Small intestine (tissue), 7 donors: Measurements from ENCODE around the gene VENTX. TPM values are rescaled to one million over a fixed set of nuclear protein-coding genes. Genes with fewer than 3 reads are reported as not detected.
"Not testable (repeated sequence)": the region's sequence is repeated elsewhere in the genome, so short reads cannot be mapped to it uniquely, and the experiment has no call there.

Experiments
- DNase-seq, 2 donors: peaks; one replicate each; pipeline versions ENCODE4 v3.0.0 to v3.0.0-alpha.2; 2013
- FAIRE-seq: peaks from 2 replicates; lab custom pipeline; 2012; peaks lifted over from hg19 to GRCh38; lab: Jason Lieb, UNC
- H3K27ac ChIP-seq, 3 donors: one replicate each; pipeline ENCODE4 v1.5.1; 2013; ENCODE audit warnings: low read length in 2 of 3, mild to moderate bottlenecking in 2 of 3, control low read depth in 1 of 3, inconsistent platforms in 1 of 3, low read depth in 1 of 3, moderate library complexity in 1 of 3
- H3K27me3 ChIP-seq, 3 donors: one replicate each; pipeline ENCODE4 v1.6.1; 2013; ENCODE audit warnings: low read length in 3 of 3, inconsistent platforms in 1 of 3; ENCODE audit not compliant: control insufficient read depth in 3 of 3, insufficient read depth in 3 of 3
- H3K36me3 ChIP-seq, 3 donors: one replicate each; pipeline ENCODE4 v1.6.1; 2013; ENCODE audit warnings: low read length in 3 of 3, inconsistent platforms in 1 of 3, low read depth in 1 of 3, mild to moderate bottlenecking in 1 of 3, moderate library complexity in 1 of 3; ENCODE audit not compliant: control insufficient read depth in 3 of 3, insufficient read depth in 2 of 3
- H3K4me1 ChIP-seq, 3 donors: one replicate each; pipeline ENCODE4 v1.6.1; 2013; ENCODE audit warnings: low read length in 2 of 3, inconsistent platforms in 1 of 3, low read depth in 1 of 3, mild to moderate bottlenecking in 1 of 3, moderate library complexity in 1 of 3; ENCODE audit not compliant: control insufficient read depth in 3 of 3, insufficient read depth in 2 of 3
- H3K4me3 ChIP-seq, 3 donors: one replicate each; pipeline ENCODE4 v1.5.1; 2013; ENCODE audit warnings: low read length in 3 of 3, control low read depth in 1 of 3, inconsistent platforms in 1 of 3, low read depth in 1 of 3, mild to moderate bottlenecking in 1 of 3, moderate library complexity in 1 of 3
- H3K9me3 ChIP-seq, 2 donors: one replicate each; pipeline ENCODE4 v1.6.1; 2013; ENCODE audit warnings: low read depth in 1 of 2, low read length in 1 of 2; ENCODE audit not compliant: control insufficient read depth in 2 of 2, insufficient read depth in 1 of 2
- WGBS, 3 donors: extraction: QIAGEN DNeasy Blood & Tissue Kit; methylation state at CpG; one replicate each; pipeline ENCODE4 v1.1.7; 2013; 5-methylcytosine and 5-hydroxymethylcytosine counted together
- polyA plus RNA-seq, 4 donors: library from polyadenylated mRNA; stranded (reverse) in 3 of 4; unstranded in 1 of 4; fragments of 200-250 nt in 3 of 4; fragments of 120-200 nt in 1 of 4; gene quantifications; one replicate each; pipeline versions ENCODE4 v1.2.1 to v1.2.3, GENCODE V29; 2013
- donor health status: healthy with polysubstance abuse.
- donor health status: control.
- donor health status: control.
- donor health status: Bipolar disorder and iron deficiency.
- donor health status: healthy.

Gene VENTX
- polyA plus RNA-seq, 4 donors, result 0.19 to 0.30 TPM; not detected in 2

DNA sequence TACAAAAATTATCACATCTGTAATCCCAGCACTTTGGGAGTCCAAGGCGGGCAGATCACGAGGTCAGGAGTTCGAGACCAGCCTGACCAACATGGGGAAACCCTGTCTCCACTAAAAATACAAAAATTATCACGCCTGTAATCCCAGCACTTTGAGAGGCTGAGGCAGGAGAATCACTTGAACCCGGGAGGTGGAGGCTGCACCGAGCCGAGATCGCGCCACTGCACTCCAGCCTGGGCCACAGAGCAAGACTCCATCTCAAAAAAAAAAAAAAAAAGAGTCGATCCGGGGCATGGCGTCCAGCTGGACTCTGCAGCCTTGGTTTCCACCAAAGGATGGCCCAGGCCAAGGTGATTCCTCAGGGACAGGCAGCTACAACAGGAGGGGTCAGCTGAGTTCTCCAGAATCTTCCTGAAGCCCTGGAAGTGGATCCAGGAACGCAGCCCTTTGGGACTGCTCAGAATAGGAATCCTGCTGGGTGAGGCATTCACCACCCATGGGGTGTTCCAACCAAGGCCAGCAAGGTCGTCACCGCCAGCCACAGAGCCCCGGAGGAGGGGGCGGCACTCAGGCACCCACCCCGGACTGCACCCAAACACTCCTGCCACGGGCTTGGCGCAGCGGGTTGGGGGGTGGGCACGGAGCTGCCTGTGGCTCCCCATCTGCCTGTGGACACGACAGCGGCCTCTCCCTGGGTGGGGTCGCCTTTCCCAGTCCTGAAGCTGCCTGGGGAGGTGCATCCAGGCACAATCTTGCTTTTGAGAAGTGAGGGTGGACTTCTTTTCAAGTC lies 19.7 kb upstream of the VENTX start:
- H3K4me1 ChIP-seq, result no peaks in the 10 kb centered on the region
- no peaks in the 10 kb centered on the region for H3K9me3 ChIP-seq
- DNase-seq (no peak), FAIRE-seq (no peak)
- 81 to 88% (median 86%) methylated on average over 25 of the region's 25 CpGs for WGBS, 3 donors
- H3K27ac ChIP-seq, result no peak overlapping the region
- peaks cover 0 to 7% (median 0%) of the 10 kb centered on the region in 3 donors for H3K27me3 ChIP-seq
- no peak overlapping the region for H3K4me3 ChIP-seq
- peaks cover 0 to 31% (median 0%) of the 10 kb centered on the region in 3 donors for H3K36me3 ChIP-seq

DNA sequence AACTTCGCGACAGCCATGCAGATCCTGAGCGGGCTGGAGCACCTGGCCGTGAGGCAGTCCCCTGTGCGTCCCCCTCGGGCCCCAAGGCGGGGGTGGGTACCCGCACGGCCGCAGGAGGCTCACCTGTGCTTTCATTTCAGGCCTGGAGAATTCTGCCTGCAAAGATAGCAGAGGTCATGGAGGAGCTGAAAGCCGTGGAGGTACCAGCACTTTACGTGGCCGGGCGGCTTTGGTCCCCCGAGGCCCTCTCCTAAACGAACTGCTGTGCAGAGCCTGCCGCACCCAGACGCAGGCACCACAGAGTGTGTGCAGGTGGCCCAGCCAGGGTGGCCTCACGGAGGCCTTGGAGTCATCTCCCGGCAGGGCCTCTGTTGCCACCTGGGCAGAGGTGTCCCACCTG lies 18.8 kb upstream of the VENTX start:
- no peaks in the 10 kb centered on the region for H3K9me3 ChIP-seq
- no peak overlapping the region for H3K27ac ChIP-seq
- whole genome bisulfite sequencing, 3 donors, result 61 to 74% (median 65%) methylated on average over 20 of the region's 20 CpGs
- no peak overlapping the region for H3K4me3 ChIP-seq
- FAIRE-seq (no peak), DNase-seq (no peak)
- H3K4me1 ChIP-seq, result no peaks in the 10 kb centered on the region
- peaks cover 0 to 22% (median 0%) of the 10 kb centered on the region in 3 donors for H3K36me3 ChIP-seq
- H3K27me3 ChIP-seq, result peaks cover 0 to 7% (median 0%) of the 10 kb centered on the region in 3 donors

- DNase-seq, result no peak
- Histone ChIP-seq H3K4me3 (no peak overlapping the region), H3K27me3 (peaks cover 0 to 11% (median 0%) of the 10 kb centered on the region in 3 donors), H3K27ac (no peak overlapping the region), H3K4me1 (no peaks in the 10 kb centered on the region), H3K9me3 (no peaks in the 10 kb centered on the region), H3K36me3 (peaks cover 0 to 17% (median 0%) of the 10 kb centered on the region in 3 donors)
- WGBS, 3 donors, result 16 to 19% (median 17%) methylated on average over 23 to 28 of the region's 28 CpGs
- no peak for FAIRE-seq
Observed at GRCh38 chr10:133219782-133220181, 17.9 kb upstream of the VENTX start.

DNA sequence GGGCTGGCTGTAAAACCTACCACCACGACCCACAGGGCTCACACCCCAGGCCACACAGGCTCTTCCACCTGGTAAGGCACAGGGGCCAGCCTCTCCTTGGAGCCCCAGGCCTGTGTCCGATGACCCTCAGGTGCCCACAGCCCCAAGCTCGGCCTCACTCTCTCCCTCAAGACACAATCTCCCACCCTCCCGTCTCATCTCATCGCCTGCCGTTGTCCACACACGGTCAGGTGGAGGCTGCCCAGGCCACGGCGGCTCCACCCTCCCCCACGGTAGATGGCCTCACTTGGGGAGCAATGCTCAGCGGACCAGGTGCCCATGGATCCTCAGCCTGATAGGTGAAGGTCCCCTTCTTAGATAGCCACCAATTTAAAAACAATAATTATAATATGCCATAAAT lies 16.3 kb upstream of the VENTX start:
- H3K27me3 ChIP-seq, result peaks cover 3 to 12% (median 4%) of the 10 kb centered on the region in 3 donors
- H3K4me3 ChIP-seq, result no peak overlapping the region
- no peak for FAIRE-seq

GRCh38 chr10:133221756-133222155 lies 15.9 kb upstream of the VENTX start:
- WGBS, 3 donors, result 78 to 88% (median 81%) methylated on average over 13 to 18 of the region's 22 CpGs
- H3K4me1 ChIP-seq, DNase-seq, FAIRE-seq, H3K9me3 ChIP-seq, H3K36me3 ChIP-seq, H3K27ac ChIP-seq, H3K4me3 ChIP-seq: not testable (repeated sequence)
- peaks cover 4 to 12% (median 6%) of the 10 kb centered on the region in 3 donors for H3K27me3 ChIP-seq

More for the DNA sequence above, 16.3 kb upstream of the VENTX start:
- WGBS, 3 donors, result 83 to 89% (median 83%) methylated on average over 11 of the region's 11 CpGs
- Histone ChIP-seq H3K36me3 (peaks cover 0 to 9% (median 0%) of the 10 kb centered on the region in 3 donors), H3K4me1 (no peaks in the 10 kb centered on the region), H3K27ac (no peak overlapping the region), H3K9me3 (no peaks in the 10 kb centered on the region)
- no peak for DNase-seq

DNA sequence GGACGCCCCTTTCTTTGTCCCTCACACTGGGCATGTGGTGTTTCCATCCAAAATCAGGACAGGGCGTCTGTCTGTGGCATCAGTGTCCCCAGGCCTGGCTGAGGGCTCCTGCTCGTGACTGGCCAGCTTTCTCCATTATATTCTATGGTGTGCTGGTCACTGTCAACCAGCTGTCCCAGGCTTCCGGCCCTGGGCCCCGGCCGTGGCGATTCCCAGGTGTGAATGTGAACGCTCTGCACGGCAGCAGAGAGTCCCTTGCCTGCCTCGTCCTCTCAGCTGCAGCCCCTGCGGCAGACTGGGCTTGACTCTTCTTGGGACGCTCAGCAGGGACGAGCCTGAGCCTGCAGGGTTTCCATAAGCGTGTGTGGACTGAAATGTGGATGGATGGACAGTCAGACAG lies 13.6 kb upstream of the VENTX start:
- FAIRE-seq (no peak), DNase-seq (no peak)
- Histone ChIP-seq H3K4me1 (no peaks in the 10 kb centered on the region), H3K9me3 (no peaks in the 10 kb centered on the region), H3K27ac (no peak overlapping the region), H3K36me3 (peaks cover 0 to 9% (median 0%) of the 10 kb centered on the region in 3 donors), H3K27me3 (peaks cover 4 to 19% (median 11%) of the 10 kb centered on the region in 3 donors), H3K4me3 (no peak overlapping the region)
- 70 to 78% (median 74%) methylated on average over 14 of the region's 14 CpGs for WGBS, 3 donors

GRCh38 chr10:133224756-133225372 lies 12.8 kb upstream of the VENTX start:
- FAIRE-seq (no peak), DNase-seq (no peak)
- WGBS, 3 donors, result 77 to 81% (median 79%) methylated on average over 25 of the region's 25 CpGs
- H3K4me1 ChIP-seq, result no peaks in the 10 kb centered on the region
- H3K9me3 ChIP-seq, result no peaks in the 10 kb centered on the region
- H3K36me3 ChIP-seq, result peaks cover 0 to 9% (median 0%) of the 10 kb centered on the region in 3 donors
- H3K27ac ChIP-seq, result no peak overlapping the region
- H3K27me3 ChIP-seq, result peaks cover 4 to 26% (median 11%) of the 10 kb centered on the region in 3 donors
- H3K4me3 ChIP-seq, result no peak overlapping the region

GRCh38 chr10:133225707-133226191 lies 11.9 kb upstream of the VENTX start:
- Histone ChIP-seq H3K36me3 (peaks cover 0 to 9% (median 0%) of the 10 kb centered on the region in 3 donors), H3K27ac (no peak overlapping the region), H3K4me1 (no peaks in the 10 kb centered on the region), H3K4me3 (no peak overlapping the region), H3K27me3 (peaks cover 11 to 27% (median 12%) of the 10 kb centered on the region in 3 donors), H3K9me3 (no peaks in the 10 kb centered on the region)
- WGBS, 3 donors, result 72 to 92% (median 81%) methylated on average over 23 of the region's 23 CpGs
- FAIRE-seq (no peak), DNase-seq (no peak)
